ENCODE data around the gene NCBP1.
"Not testable (repeated sequence)": the region's sequence is repeated elsewhere in the genome, so short reads cannot be mapped to it uniquely, and the experiment has no call there.

NCBP1 gene

GRCh38 chr9:97601228-97601898 is 32.3 kb upstream of the NCBP1 start:
- POLR2A ChIA-PET, result no interaction called here
- CTCF ChIA-PET, result interaction anchor here (1.0 to 16.8 kb wide), 6 partner anchors 7 to 142 kb away, joined by 3 to 443 read pairs (median 22); partner anchors contain the start of gene TMOD1
- DNase-seq (ENCODE audit: extremely low spot score), result no peak
- TF ChIP-seq, protein P1, sequence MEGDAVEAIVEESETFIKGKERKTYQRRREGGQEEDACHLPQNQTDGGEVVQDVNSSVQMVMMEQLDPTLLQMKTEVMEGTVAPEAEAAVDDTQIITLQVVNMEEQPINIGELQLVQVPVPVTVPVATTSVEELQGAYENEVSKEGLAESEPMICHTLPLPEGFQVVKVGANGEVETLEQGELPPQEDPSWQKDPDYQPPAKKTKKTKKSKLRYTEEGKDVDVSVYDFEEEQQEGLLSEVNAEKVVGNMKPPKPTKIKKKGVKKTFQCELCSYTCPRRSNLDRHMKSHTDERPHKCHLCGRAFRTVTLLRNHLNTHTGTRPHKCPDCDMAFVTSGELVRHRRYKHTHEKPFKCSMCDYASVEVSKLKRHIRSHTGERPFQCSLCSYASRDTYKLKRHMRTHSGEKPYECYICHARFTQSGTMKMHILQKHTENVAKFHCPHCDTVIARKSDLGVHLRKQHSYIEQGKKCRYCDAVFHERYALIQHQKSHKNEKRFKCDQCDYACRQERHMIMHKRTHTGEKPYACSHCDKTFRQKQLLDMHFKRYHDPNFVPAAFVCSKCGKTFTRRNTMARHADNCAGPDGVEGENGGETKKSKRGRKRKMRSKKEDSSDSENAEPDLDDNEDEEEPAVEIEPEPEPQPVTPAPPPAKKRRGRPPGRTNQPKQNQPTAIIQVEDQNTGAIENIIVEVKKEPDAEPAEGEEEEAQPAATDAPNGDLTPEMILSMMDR (IDR thresholded peaks at IDR 0.05; ENCODE audit: control extremely low read depth, extremely low read depth, low read depth, missing control alignments), result no peak

- no peak for DNase-seq (ENCODE audit: extremely low spot score)
- POLR2A ChIA-PET, result no interaction called here
- CTCF ChIA-PET, result interaction anchor here (1.0 to 16.8 kb wide), 5 partner anchors 10 to 746 kb away, joined by 3 to 443 read pairs (median 3); no protein-coding TSS in a partner anchor
- TF ChIP-seq, protein P1 (IDR thresholded peaks at IDR 0.05; ENCODE audit: control extremely low read depth, extremely low read depth, low read depth, missing control alignments), result no peak
These were observed 31.2 kb upstream of the NCBP1 start for GRCh38 chr9:97602430-97602829.

DNA sequence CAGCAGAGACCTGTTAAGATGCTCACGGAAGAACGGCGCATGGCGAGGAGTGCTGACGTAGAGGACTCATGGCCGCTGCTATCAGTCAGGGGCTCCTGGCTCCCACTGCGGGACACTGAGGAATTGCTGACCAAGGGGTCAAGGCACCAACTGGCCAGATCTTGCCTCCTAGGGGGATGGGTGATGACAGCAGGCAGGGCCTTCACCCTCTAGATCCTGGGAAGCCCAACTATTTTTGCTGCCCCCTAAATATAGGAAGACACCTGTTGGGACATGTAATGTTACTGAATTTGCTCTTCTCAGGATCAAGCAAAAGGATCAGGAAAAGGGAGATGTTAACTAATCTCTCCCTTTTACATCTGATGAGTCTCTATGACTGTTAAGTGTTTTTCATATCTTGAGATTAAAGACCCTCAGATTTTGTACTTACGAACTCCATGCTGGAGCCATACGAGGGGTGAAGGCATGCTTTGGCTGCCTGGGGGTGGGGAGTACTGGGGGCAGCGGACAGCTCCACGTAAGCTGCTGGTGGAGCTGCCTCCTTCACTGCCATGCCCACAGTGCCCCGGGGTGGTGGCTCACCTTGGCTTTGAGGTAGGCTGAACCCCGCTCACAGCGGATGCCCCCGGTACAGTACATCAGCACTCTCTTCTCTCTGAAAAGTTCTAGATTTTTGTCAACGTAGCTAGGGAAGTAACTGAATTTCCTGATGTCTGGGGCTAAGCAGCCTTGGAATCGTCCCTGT is 28.5 kb upstream of the NCBP1 start:
- TF ChIP-seq, protein P1 (IDR thresholded peaks at IDR 0.05; ENCODE audit: control extremely low read depth, extremely low read depth, low read depth, missing control alignments), result no peak
- no peak for DNase-seq (ENCODE audit: extremely low spot score)
- POLR2A ChIA-PET, result no interaction called here
- CTCF ChIA-PET, result interaction anchor here (1.3 to 16.8 kb wide), 3 partner anchors 10 to 135 kb away, joined by 3 to 443 read pairs (median 39); partner anchors contain the start of gene TMOD1

GRCh38 chr9:97615439-97616072 is 18.1 kb upstream of the NCBP1 start:
- DNase-seq (ENCODE audit: extremely low spot score), result peak; percentile 63
- POLR2A ChIA-PET, result no interaction called here
- TF ChIP-seq, protein P1 (IDR thresholded peaks at IDR 0.05; ENCODE audit: control extremely low read depth, extremely low read depth, low read depth, missing control alignments), result peak; percentile 82
- CTCF ChIA-PET, result interaction anchor here (0.6 to 13.7 kb wide), 59 partner anchors 8 to 761 kb away, joined by 3 to 402 read pairs (median 5); partner anchors contain the start of genes NCBP1, TMOD1, TSTD2 and XPA

- TF ChIP-seq, protein P1 (IDR thresholded peaks at IDR 0.05; ENCODE audit: control extremely low read depth, extremely low read depth, low read depth, missing control alignments), result no peak
- POLR2A ChIA-PET, result interaction anchor here (1.0 kb wide), 1 partner anchor 15 kb away, joined by 3 read pairs; the partner anchor contains the start of gene TSTD2
- CTCF ChIA-PET, result interaction anchor here (1.1 to 13.7 kb wide), 8 partner anchors 10 to 232 kb away, joined by 4 to 402 read pairs (median 8); partner anchors contain the start of genes NCBP1, TDRD7 and TSTD2
- DNase-seq (ENCODE audit: extremely low spot score), result no peak
These were observed 15.6 kb upstream of the NCBP1 start for GRCh38 chr9:97617939-97618416.

DNA sequence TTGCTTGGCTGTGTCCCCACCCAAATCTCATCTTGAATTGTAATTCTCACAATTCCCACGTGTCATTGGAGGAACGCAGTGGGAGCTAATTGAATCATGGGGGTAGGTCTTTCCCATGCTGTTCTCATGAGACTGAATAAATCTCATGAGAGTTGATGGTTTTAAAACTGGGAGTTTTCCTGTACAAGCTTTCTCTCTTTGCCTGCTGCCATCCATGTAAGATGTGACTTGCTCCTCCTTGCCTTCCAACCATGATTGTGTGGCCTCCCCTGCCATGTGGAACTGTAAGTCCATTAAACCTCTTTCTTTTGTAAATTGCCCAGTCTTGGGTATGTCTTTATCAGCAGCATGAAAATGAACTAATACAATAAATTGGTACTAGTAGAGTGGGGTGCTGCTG is 13.6 kb upstream of the NCBP1 start:
- POLR2A ChIA-PET; DNase-seq (ENCODE audit: extremely low spot score): not testable (repeated sequence)
- CTCF ChIA-PET, result interaction anchor here (2.5 to 13.7 kb wide), 4 partner anchors 10 to 207 kb away, joined by 9 to 402 read pairs (median 56); partner anchors contain the start of genes NCBP1, TDRD7 and TSTD2

GRCh38 chr9:97622483-97622882 is 11.1 kb upstream of the NCBP1 start:
- DNase-seq (ENCODE audit: extremely low spot score); POLR2A ChIA-PET: not testable (repeated sequence)
- CTCF ChIA-PET, result interaction anchor here (0.9 to 2.2 kb wide), 3 partner anchors 11 to 154 kb away, joined by 3 to 9 read pairs (median 3); partner anchors contain the start of genes NCBP1 and TSTD2
